Ovary (tissue), 9 donors: ENCODE results near the gene ALDOB. TPM values are rescaled to one million over a fixed set of nuclear protein-coding genes. Genes with fewer than 3 reads are reported as not detected.

ENCODE experiments used
- DNase-seq, 5 donors: peaks; one replicate each; pipeline ENCODE4 v3.0.0-alpha.2; 2019 to 2020
- H3K27ac ChIP-seq, 2 donors: fragments of 200-600 bp; one replicate each; pipeline versions ENCODE4 v1.5.1 to v1.8.0; 2019 to 2022
- H3K27me3 ChIP-seq: fragments of 200-600 bp; one replicate; pipeline ENCODE4 v1.8.0; 2022
- H3K36me3 ChIP-seq: fragments of 200-600 bp; sonication (generic); one replicate; pipeline ENCODE4 v1.5.1; 2019
- H3K4me1 ChIP-seq: one replicate; pipeline ENCODE4 v1.8.1; 2013; ENCODE audit warnings: mild to moderate bottlenecking, moderate library complexity; ENCODE audit not compliant: insufficient read depth
- H3K4me3 ChIP-seq: fragments of 200-600 bp; sonication (generic); one replicate; pipeline ENCODE4 v1.5.1; 2017
- H3K9me3 ChIP-seq, 2 donors: fragments of 200-600 bp in 1 of 2; sonication (generic) in 1 of 2; one replicate each; pipeline versions ENCODE4 v1.5.1 to v1.8.1; 2013 to 2019; ENCODE audit warnings: mild to moderate bottlenecking in 1 of 2, moderate library complexity in 1 of 2
- EP300 ChIP-seq: sonication (generic); formaldehyde crosslinking; IDR thresholded peaks from one replicate; pipeline ENCODE4 v1.6.1; 2017; ENCODE audit warnings: antibody characterized with exemption
- POLR2A ChIP-seq: fragments of 450-650 bp; IDR thresholded peaks from one replicate; pipeline ENCODE4 v1.6.1; 2017; ENCODE audit warnings: antibody characterized with exemption, mild to moderate bottlenecking, moderate library complexity
- WGBS, 3 donors: extraction: QIAGEN DNeasy Blood & Tissue Kit in 1 of 3; methylation state at CpG; one replicate each; pipeline versions ENCODE4 v1.1.5 to v1.1.7; 2013 to 2017; 5-methylcytosine and 5-hydroxymethylcytosine counted together
- intact Hi-C, 4 donors: fragments of 100-400 bp; cut with DNase I; formaldehyde crosslinking; loops; one replicate each; pipeline versions ENCODE4 v1.11.0 to v1.15.1; 2022 to 2023
- polyA plus RNA-seq, 2 donors: library from polyadenylated mRNA; stranded (reverse); fragments of 200-250 nt in 1 of 2; fragments of 350-450 nt in 1 of 2; fragmentation: Illumina TruSeq in 1 of 2; extraction: RNeasy Lipid Tissue Mini Kit (QIAGEN cat#74804) in 1 of 2; gene quantifications; one replicate each; pipeline ENCODE4 v1.2.3, GENCODE V29; 2013 to 2014
- small RNA-seq: library from RNA; depleted of rRNA; stranded (forward); fragments of <200 nt; gene quantifications from one replicate; pipeline ENCODE3, GENCODE V24; 2016
- total RNA-seq, 7 donors: library from RNA; depleted of rRNA in 2 of 7; stranded (reverse); fragments of >200 nt in 2 of 7; fragmentation: NEBNext Ultra II Directional in 3 of 7; extraction: Animal tissue kit (Norgen Biotek cat#: 25700) in 3 of 7; gene quantifications; one replicate each; pipeline versions ENCODE4 v1.1.0 to v1.2.4, GENCODE V29; 2016 to 2023
- TF ChIP-seq, protein P1 (sequence below), 3 donors: fragments of 450-650 bp in 2 of 3; fragments of 200-600 bp in 1 of 3; IDR thresholded peaks; one replicate each; pipeline versions ENCODE4 v1.5.1 to v1.8.0; 2016 to 2022; ENCODE audit warnings: antibody characterized with exemption in 3 of 3, mild to moderate bottlenecking in 1 of 3
- donor health status: DM: no; HTN: no; CAD: no; lungs with moderate emphysema.
- donor health status: DM: no; HTN: no; CAD: no.
- donor health status: Bipolar disorder and iron deficiency.
- donor health status: DM: yes; HTN: yes; CAD: no.
- donor health status: DM: no; HTN: no; CAD: no.
- donor health status: DM: yes; HTN: yes; CAD: no.

The ALDOB gene
- total and polyA plus RNA-seq, 9 donors = 0.18 to 14.7 (median 0.62) TPM; not detected in 2

DNA sequence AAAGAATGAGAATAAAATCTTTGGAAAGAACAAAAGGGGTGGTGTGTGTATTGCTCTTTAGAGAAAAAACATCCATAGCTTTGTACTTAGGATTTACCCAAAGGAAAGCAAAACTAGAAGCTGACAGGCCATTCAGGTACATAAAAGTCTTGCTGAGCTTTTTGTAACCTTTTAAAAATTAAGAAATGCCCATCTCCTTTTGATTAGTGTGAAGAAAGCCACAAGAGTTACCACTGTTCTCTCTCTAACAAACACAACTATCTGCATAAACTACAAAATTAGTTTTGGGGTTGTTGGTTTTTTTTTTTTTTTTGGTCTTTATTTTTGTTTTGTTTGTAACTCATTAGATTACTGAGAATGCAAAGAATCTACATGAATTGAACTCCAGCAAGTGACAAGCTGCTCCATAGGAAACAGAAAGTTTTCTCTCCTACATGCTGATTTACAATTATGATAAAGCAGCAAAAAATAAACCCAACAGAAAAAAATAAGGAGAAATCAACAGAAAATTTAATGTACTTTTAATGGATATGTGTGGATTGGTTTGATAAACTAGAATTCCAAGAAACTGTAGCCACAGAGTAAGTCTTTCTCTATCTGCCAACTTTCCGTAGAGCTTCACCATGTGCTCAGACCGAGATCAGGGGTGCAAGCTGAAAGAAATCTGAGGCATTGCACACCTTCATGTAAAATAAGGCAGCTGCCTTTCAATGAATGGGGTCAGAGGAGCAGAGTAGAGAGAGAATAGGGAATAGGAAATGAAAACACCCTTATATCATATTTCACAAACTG is 63.1 kb downstream of the ALDOB start:
- intact Hi-C loops = no loop called here
- DNase-seq = no peak
- no peaks in the 10 kb centered on the region for H3K27me3 ChIP-seq
- WGBS, 3 donors = 30 to 48% (median 46%) methylated on average over 2 of the region's 2 CpGs
- H3K27ac ChIP-seq = no peak overlapping the region
- H3K9me3 ChIP-seq = no peaks in the 10 kb centered on the region
- no peaks in the 10 kb centered on the region for H3K36me3 ChIP-seq
- H3K4me3 ChIP-seq = no peak overlapping the region
- TF ChIP-seq, protein P1, sequence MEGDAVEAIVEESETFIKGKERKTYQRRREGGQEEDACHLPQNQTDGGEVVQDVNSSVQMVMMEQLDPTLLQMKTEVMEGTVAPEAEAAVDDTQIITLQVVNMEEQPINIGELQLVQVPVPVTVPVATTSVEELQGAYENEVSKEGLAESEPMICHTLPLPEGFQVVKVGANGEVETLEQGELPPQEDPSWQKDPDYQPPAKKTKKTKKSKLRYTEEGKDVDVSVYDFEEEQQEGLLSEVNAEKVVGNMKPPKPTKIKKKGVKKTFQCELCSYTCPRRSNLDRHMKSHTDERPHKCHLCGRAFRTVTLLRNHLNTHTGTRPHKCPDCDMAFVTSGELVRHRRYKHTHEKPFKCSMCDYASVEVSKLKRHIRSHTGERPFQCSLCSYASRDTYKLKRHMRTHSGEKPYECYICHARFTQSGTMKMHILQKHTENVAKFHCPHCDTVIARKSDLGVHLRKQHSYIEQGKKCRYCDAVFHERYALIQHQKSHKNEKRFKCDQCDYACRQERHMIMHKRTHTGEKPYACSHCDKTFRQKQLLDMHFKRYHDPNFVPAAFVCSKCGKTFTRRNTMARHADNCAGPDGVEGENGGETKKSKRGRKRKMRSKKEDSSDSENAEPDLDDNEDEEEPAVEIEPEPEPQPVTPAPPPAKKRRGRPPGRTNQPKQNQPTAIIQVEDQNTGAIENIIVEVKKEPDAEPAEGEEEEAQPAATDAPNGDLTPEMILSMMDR (IDR thresholded peaks at IDR 0.05) = no peak
- no peak for TF ChIP-seq EP300
- no peak for TF ChIP-seq POLR2A
- H3K4me1 ChIP-seq = no peaks in the 10 kb centered on the region

DNA sequence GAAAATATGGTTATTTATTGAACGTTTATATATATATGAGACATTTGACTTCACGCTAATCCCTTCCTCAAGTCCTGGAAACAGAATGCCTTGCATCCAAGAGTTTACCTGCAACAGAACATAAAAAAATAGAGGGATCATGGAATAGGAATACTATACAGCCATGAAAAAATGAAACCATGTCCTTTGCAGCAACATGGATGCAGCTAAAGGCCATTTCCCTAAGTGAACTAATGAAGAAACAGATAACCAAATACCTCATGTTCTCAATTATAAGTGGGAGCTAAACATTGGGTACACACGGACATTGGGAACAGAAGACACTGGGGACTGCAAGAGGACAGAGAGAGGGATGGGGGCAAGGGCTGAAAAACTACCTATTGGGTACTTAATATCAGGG is 63.8 kb downstream of the ALDOB start:
- H3K36me3 ChIP-seq = no peaks in the 10 kb centered on the region
- TF ChIP-seq POLR2A (no peak), EP300 (no peak)
- TF ChIP-seq, protein P1 (IDR thresholded peaks at IDR 0.05) = no peak
- intact Hi-C loops = no loop called here
- no peaks in the 10 kb centered on the region for H3K9me3 ChIP-seq
- H3K27me3 ChIP-seq = no peaks in the 10 kb centered on the region
- H3K4me3 ChIP-seq = no peak overlapping the region
- DNase-seq = no peak
- no peaks in the 10 kb centered on the region for H3K4me1 ChIP-seq
- H3K27ac ChIP-seq = no peak overlapping the region
- 94 to 96% (median 95%) methylated on average over 3 of the region's 3 CpGs for WGBS, 3 donors

Small RNAs within 50 kb of the gene (small RNA-seq; reads per million reads assigned to genes)
- gene AL353621.2 = not detected

Other genes starting within 250 kb of the ALDOB start
- under 1 TPM in 3 of 7 donors, not detected in 4; 0.10 to 0.31 (median 0.12) TPM for gene BAAT, start 50.8 kb downstream of the ALDOB start, total RNA-seq
- not detected for gene BAAT, start 50.8 kb downstream of the ALDOB start, polyA plus RNA-seq
- gene MRPL50, start 37.2 kb downstream of the ALDOB start, total RNA-seq = 10 to 100 TPM; 13.1 to 16.9 (median 15.2) TPM
- 10 to 100 TPM in 1 of 2 donors, 1 to 10 TPM in 1; 9.2 to 12.9 TPM for gene MRPL50, start 37.2 kb downstream of the ALDOB start, polyA plus RNA-seq
- 10 to 100 TPM; 14.9 to 30.5 (median 25.1) TPM for gene ZNF189, start 36.9 kb downstream of the ALDOB start, total RNA-seq
- 10 to 100 TPM; 11.3 to 25.4 TPM for gene ZNF189, start 36.9 kb downstream of the ALDOB start, polyA plus RNA-seq
- 10 to 100 TPM; 12.8 to 39.1 (median 33.6) TPM for gene RNF20, start 98.1 kb upstream of the ALDOB start, total RNA-seq
- 10 to 100 TPM; 16.3 to 45.8 TPM for gene RNF20, start 98.1 kb upstream of the ALDOB start, polyA plus RNA-seq
- gene PPP3R2, start 159.2 kb upstream of the ALDOB start, total RNA-seq = not detected
- gene PPP3R2, start 159.2 kb upstream of the ALDOB start, polyA plus RNA-seq = not detected